Small intestine (tissue), 7 donors: ENCODE measurements around the gene VDR. TPM values are rescaled to one million over a fixed set of nuclear protein-coding genes. Genes with fewer than 3 reads are reported as not detected.
A peak's percentile ranks its signal among the peaks of the same experiment; 100 is the strongest.

Experiments
- DNase-seq, 2 donors: peaks; one replicate each; pipeline versions ENCODE4 v3.0.0 to v3.0.0-alpha.2; 2013
- FAIRE-seq: peaks from 2 replicates; lab custom pipeline; 2012; peaks lifted over from hg19 to GRCh38; lab: Jason Lieb, UNC
- H3K27ac ChIP-seq, 3 donors: one replicate each; pipeline ENCODE4 v1.5.1; 2013; ENCODE audit warnings: low read length in 2 of 3, mild to moderate bottlenecking in 2 of 3, control low read depth in 1 of 3, inconsistent platforms in 1 of 3, low read depth in 1 of 3, moderate library complexity in 1 of 3
- H3K27me3 ChIP-seq, 3 donors: one replicate each; pipeline ENCODE4 v1.6.1; 2013; ENCODE audit warnings: low read length in 3 of 3, inconsistent platforms in 1 of 3; ENCODE audit not compliant: control insufficient read depth in 3 of 3, insufficient read depth in 3 of 3
- H3K36me3 ChIP-seq, 3 donors: one replicate each; pipeline ENCODE4 v1.6.1; 2013; ENCODE audit warnings: low read length in 3 of 3, inconsistent platforms in 1 of 3, low read depth in 1 of 3, mild to moderate bottlenecking in 1 of 3, moderate library complexity in 1 of 3; ENCODE audit not compliant: control insufficient read depth in 3 of 3, insufficient read depth in 2 of 3
- H3K4me1 ChIP-seq, 3 donors: one replicate each; pipeline ENCODE4 v1.6.1; 2013; ENCODE audit warnings: low read length in 2 of 3, inconsistent platforms in 1 of 3, low read depth in 1 of 3, mild to moderate bottlenecking in 1 of 3, moderate library complexity in 1 of 3; ENCODE audit not compliant: control insufficient read depth in 3 of 3, insufficient read depth in 2 of 3
- H3K4me3 ChIP-seq, 3 donors: one replicate each; pipeline ENCODE4 v1.5.1; 2013; ENCODE audit warnings: low read length in 3 of 3, control low read depth in 1 of 3, inconsistent platforms in 1 of 3, low read depth in 1 of 3, mild to moderate bottlenecking in 1 of 3, moderate library complexity in 1 of 3
- H3K9me3 ChIP-seq, 2 donors: one replicate each; pipeline ENCODE4 v1.6.1; 2013; ENCODE audit warnings: low read depth in 1 of 2, low read length in 1 of 2; ENCODE audit not compliant: control insufficient read depth in 2 of 2, insufficient read depth in 1 of 2
- WGBS, 3 donors: extraction: QIAGEN DNeasy Blood & Tissue Kit; methylation state at CpG; one replicate each; pipeline ENCODE4 v1.1.7; 2013; 5-methylcytosine and 5-hydroxymethylcytosine counted together
- polyA plus RNA-seq, 4 donors: library from polyadenylated mRNA; stranded (reverse) in 3 of 4; unstranded in 1 of 4; fragments of 200-250 nt in 3 of 4; fragments of 120-200 nt in 1 of 4; gene quantifications; one replicate each; pipeline versions ENCODE4 v1.2.1 to v1.2.3, GENCODE V29; 2013
- donor health status: healthy with polysubstance abuse.
- donor health status: control.
- donor health status: control.
- donor health status: Bipolar disorder and iron deficiency.
- donor health status: healthy.

VDR gene
- polyA plus RNA-seq, 4 donors = 16.6 to 61.0 (median 41.9) TPM

DNA sequence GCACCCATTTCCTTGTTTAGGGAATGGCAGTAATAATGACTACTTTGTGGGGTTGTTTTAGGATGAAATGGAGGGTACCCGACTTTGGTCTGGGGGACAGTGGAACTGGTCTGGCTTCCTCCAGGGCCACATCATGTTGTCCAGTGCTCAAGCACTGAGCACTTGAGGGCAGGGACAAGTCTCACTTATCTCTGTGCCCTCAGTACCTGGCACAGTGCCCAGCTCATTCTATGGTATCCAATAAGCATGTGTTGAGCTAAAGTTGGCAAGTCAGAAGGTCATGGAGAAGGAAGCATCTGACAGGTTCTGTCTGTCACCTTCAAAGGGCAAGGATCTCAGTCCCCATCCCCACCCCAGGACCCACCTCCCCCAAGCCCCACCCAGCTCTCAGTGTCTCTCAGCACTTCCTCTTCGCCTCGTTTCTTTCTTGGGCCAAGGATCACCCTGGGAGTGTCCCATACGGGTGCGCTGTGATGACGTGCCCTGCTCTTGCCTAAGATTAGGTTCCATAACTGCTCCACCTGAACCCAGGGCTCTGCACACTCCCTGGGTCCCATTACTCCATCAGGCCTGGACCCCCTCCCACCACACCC, 34.3 kb upstream of the VDR start:
- Histone ChIP-seq H3K4me1 (peaks cover 8 to 20% (median 15%) of the 10 kb centered on the region in 3 donors), H3K27me3 (no peaks in the 10 kb centered on the region), H3K27ac (peak overlapping the region in 2 of 3 donors; percentile 88 to 89), H3K9me3 (no peaks in the 10 kb centered on the region), H3K36me3 (no peaks in the 10 kb centered on the region), H3K4me3 (no peak overlapping the region)
- WGBS, 3 donors = 20 to 64% (median 48%) methylated on average over 6 of the region's 6 CpGs
- FAIRE-seq (no peak), DNase-seq (peak; percentile 74 to 99)

DNA sequence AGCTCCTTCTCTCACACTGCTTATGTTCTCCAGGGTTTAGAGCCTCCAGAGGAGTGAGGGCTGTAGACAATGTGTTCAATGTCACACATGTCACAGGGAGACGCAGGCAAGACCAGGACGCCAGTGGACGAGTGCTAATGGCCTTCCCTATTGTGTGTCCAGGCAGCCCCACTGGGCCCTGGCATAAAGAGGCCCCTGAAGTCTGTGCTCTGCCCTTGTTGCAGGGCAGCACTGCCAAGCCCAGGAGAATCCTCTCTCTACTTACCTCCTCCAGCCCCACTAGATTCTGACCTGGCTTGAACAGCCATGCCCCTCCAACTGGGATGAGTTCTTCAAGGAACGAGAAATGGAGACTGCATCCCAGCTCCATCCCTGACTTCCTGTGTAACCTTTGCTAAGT, 33.8 kb upstream of the VDR start:
- Histone ChIP-seq H3K4me1 (peaks cover 5 to 20% (median 15%) of the 10 kb centered on the region in 3 donors), H3K9me3 (no peaks in the 10 kb centered on the region), H3K36me3 (no peaks in the 10 kb centered on the region), H3K27me3 (no peaks in the 10 kb centered on the region), H3K4me3 (no peak overlapping the region), H3K27ac (peak overlapping the region in 2 of 3 donors; percentile 67 to 86)
- WGBS, 3 donors = 55 to 70% (median 67%) methylated on average over 4 of the region's 4 CpGs
- no peak for FAIRE-seq
- no peak for DNase-seq

- FAIRE-seq (no peak), DNase-seq (no peak)
- H3K4me1 ChIP-seq = peaks cover 5 to 16% (median 13%) of the 10 kb centered on the region in 3 donors
- H3K36me3 ChIP-seq = no peaks in the 10 kb centered on the region
- no peaks in the 10 kb centered on the region for H3K9me3 ChIP-seq
- peak overlapping the region in 2 of 3 donors; percentile 67 to 86 for H3K27ac ChIP-seq
- WGBS, 3 donors = 92 to 100% (median 94%) methylated on average over 1 of the region's 1 CpG
- H3K27me3 ChIP-seq = no peaks in the 10 kb centered on the region
- H3K4me3 ChIP-seq = no peak overlapping the region
Observed at GRCh38 chr12:47938093-47938492, 33.3 kb upstream of the VDR start.

DNA sequence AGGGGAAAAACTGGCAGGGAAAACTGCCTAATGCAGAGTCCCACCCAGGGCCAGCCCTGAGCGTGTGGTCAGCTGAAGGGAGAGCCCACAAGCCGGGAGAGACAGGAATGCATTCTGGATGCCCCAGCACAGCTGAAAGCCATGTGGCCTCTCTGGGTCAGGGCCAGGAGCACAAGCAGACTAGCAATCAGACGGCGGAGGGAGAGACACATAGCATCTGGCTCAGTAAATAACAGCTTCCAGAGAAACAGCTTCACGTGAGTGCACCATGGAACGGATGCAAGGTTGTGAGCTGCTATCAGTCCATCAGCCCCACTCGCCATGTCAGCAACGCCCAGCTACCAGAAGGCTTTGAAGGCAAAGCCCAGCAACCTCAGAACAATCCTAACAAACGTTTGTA, 30.4 kb upstream of the VDR start:
- Histone ChIP-seq H3K4me3 (no peak overlapping the region), H3K27me3 (no peaks in the 10 kb centered on the region), H3K27ac (no peak overlapping the region), H3K4me1 (peaks cover 3 to 9% (median 5%) of the 10 kb centered on the region in 3 donors), H3K9me3 (no peaks in the 10 kb centered on the region), H3K36me3 (no peaks in the 10 kb centered on the region)
- FAIRE-seq (no peak), DNase-seq (peak; percentile 22 to 54)
- WGBS, 3 donors = 21 to 39% (median 30%) methylated on average over 9 of the region's 9 CpGs

GRCh38 chr12:47931187-47931586, 26.4 kb upstream of the VDR start:
- FAIRE-seq (no peak), DNase-seq (no peak)
- WGBS, 3 donors = 67 to 84% (median 82%) methylated on average over 1 of the region's 1 CpG
- Histone ChIP-seq H3K4me3 (no peak overlapping the region), H3K27ac (no peak overlapping the region), H3K9me3 (no peaks in the 10 kb centered on the region), H3K36me3 (no peaks in the 10 kb centered on the region), H3K27me3 (no peaks in the 10 kb centered on the region), H3K4me1 (peaks cover 0 to 5% (median 4%) of the 10 kb centered on the region in 3 donors)

- 90 to 94% (median 91%) methylated on average over 5 of the region's 5 CpGs for WGBS, 3 donors
Observed at GRCh38 chr12:47930634-47931033, 25.8 kb upstream of the VDR start.

GRCh38 chr12:47927346-47927745, 22.6 kb upstream of the VDR start:
- Histone ChIP-seq H3K27me3 (no peaks in the 10 kb centered on the region), H3K36me3 (no peaks in the 10 kb centered on the region), H3K4me1 (peaks cover 0 to 3% (median 0%) of the 10 kb centered on the region in 3 donors), H3K4me3 (no peak overlapping the region), H3K27ac (no peak overlapping the region), H3K9me3 (no peaks in the 10 kb centered on the region)
- DNase-seq (no peak), FAIRE-seq (no peak)
- WGBS, 3 donors = 85 to 95% (median 89%) methylated on average over 3 of the region's 3 CpGs

More at GRCh38 chr12:47930634-47931033, 25.8 kb upstream of the VDR start:
- Histone ChIP-seq H3K4me3 (no peak overlapping the region), H3K36me3 (no peaks in the 10 kb centered on the region), H3K4me1 (peaks cover 0 to 5% (median 5%) of the 10 kb centered on the region in 3 donors), H3K27ac (no peak overlapping the region), H3K9me3 (no peaks in the 10 kb centered on the region), H3K27me3 (no peaks in the 10 kb centered on the region)
- FAIRE-seq (no peak), DNase-seq (no peak)

DNA sequence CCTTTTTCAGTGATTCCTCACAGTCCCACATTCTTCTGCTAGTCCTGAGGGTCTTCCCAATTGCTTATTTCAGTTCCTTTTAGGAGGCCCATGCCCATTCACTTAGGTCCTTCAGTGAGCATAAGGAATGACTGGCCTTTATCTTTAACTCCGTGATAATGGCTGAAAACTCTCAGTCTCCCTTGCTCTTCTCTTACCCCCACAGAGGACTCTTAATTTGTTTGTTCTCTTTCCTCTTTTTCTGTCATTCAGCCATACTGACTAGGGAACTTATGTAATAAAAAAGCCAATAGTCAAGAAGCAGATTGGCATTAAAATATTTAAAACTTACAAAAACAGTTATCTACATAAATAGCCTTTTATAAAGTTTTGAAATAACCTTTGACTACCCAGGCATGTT, 17.1 kb upstream of the VDR start:
- Histone ChIP-seq H3K36me3 (no peaks in the 10 kb centered on the region), H3K27ac (no peak overlapping the region), H3K4me1 (peaks cover 0 to 5% (median 0%) of the 10 kb centered on the region in 3 donors), H3K27me3 (no peaks in the 10 kb centered on the region), H3K4me3 (no peak overlapping the region), H3K9me3 (no peaks in the 10 kb centered on the region)
- no peak for FAIRE-seq
- WGBS, 3 donors = 35 to 48% (median 35%) methylated on average over 1 of the region's 1 CpG
- DNase-seq = no peak

DNA sequence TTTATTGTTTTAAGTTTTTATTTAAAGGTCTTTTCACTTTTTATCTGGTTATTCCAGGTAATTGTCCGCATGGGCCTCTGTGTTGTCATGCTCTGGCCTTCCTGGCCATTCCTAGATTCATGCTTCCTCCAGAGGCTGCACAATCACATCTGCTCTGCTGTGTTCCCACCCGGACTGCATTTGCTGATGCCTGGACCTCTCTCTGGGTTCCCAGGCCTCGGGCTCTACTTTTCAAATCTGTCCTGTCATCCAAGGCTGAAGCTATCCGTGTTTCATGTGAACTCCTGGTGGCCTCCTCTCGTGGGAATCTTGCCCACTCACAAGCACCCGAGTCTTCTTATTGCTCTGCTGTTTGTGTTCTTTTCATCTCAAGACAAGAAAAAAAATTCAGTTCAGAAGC, 16.1 kb upstream of the VDR start:
- WGBS, 3 donors = 48 to 63% (median 57%) methylated on average over 6 of the region's 6 CpGs
- FAIRE-seq = no peak
- Histone ChIP-seq H3K27ac (no peak overlapping the region), H3K27me3 (no peaks in the 10 kb centered on the region), H3K9me3 (no peaks in the 10 kb centered on the region), H3K4me3 (no peak overlapping the region), H3K36me3 (no peaks in the 10 kb centered on the region), H3K4me1 (peaks cover 0 to 3% (median 0%) of the 10 kb centered on the region in 3 donors)
- DNase-seq = no peak
